ENCODE measurements around the gene GSAP. TPM values are rescaled to one million over a fixed set of nuclear protein-coding genes. Genes with fewer than 3 reads are reported as not detected.

GSAP gene
- total and polyA plus RNA-seq, 2 of the 4 experiments (the other 2 are of a cell fraction) = 1.6 to 1.8 TPM

DNA sequence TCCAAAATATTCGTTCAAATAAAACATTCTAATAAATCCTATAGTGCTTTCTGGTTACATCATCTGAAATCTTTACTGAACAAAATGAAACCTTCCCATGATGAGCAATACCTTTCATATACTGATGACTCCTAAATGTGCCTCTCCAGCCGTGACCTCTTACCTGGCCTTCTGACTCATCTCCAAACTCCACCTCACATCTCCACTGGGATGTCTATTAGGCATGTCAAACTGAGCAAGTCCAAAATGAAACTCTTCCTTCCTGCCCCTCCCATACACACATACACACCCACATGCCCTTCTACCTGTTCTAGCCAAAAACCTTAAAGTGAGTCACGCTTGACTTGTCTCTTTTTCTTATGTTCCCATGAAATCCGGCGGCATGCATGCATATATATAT is 22.9 kb downstream of the GSAP start:
- ChIA-PET CTCF (no interaction called here), POLR2A (ENCODE audit: unreplicated experiment) (no interaction called here)
- ATAC-seq (ENCODE audit: low read depth) (no peak), DNase-seq (peak; percentile 66)
- Histone ChIP-seq H3K4me3 (ENCODE audit: insufficient read depth, low read depth, low read length) (no peak overlapping the region), H3K79me1 (ENCODE audit: low read depth in 1 of 2, low read length in 2 of 2) (no peaks in the 10 kb centered on the region), H4K8ac (ENCODE audit: low read depth in 2 of 2, low read length in 2 of 2) (no peak overlapping the region), H3K4ac (ENCODE audit: low read depth, low read length) (no peak overlapping the region), H3K36me3 (ENCODE audit: control insufficient read depth, insufficient read depth, low read length) (no peaks in the 10 kb centered on the region), H2BK120ac (ENCODE audit: low read depth, low read length) (no peak overlapping the region), H3K27ac (ENCODE audit: insufficient read depth, low read length) (no peak overlapping the region), H2AK5ac (ENCODE audit: low read depth, low read length) (no peak overlapping the region), H3K18ac (ENCODE audit: low read depth, low read length) (no peak overlapping the region), H3K4me1 (ENCODE audit: control insufficient read depth, insufficient read depth, low read length) (peaks cover 4% of the 10 kb centered on the region; the same call in 1 of the 2 replicates), H4K5ac (ENCODE audit: low read depth, low read length) (no peak overlapping the region), H2AK9ac (replicated peaks; ENCODE audit: low read depth, low read length, poor library complexity) (no peak overlapping the region), H2BK20ac (ENCODE audit: low read depth, low read length) (no peak overlapping the region), H2BK15ac (ENCODE audit: low read depth, low read length) (no peak overlapping the region), H2BK5ac (ENCODE audit: low read depth, low read length, poor library complexity, severe bottlenecking) (no peak overlapping the region), H4K20me1 (ENCODE audit: insufficient read depth, low read length) (no peaks in the 10 kb centered on the region), H3K56ac (ENCODE audit: extremely low read depth, insufficient read depth, low read length) (no peak overlapping the region), H3K9ac (ENCODE audit: low read depth, low read length) (no peak overlapping the region), H3K9me1 (ENCODE audit: insufficient read depth, low read length) (peaks cover 3% of the 10 kb centered on the region; the same call in 1 of the 2 replicates), H3K9me3 (ENCODE audit: control insufficient read depth, insufficient read depth, low read length) (no peaks in the 10 kb centered on the region), H3K27me3 (ENCODE audit: control insufficient read depth, insufficient read depth, low read length) (no peaks in the 10 kb centered on the region), H3K4me2 (ENCODE audit: low read depth, low read length) (no peak overlapping the region), H3K23ac (ENCODE audit: low read depth, low read length) (no peak overlapping the region), H3K14ac (replicated peaks; ENCODE audit: low read depth, low read length) (no peak overlapping the region), H4K91ac (ENCODE audit: insufficient read depth, low read depth, low read length) (no peak overlapping the region), H2AFZ (replicated peaks; ENCODE audit: low read length, poor library complexity) (no peak overlapping the region)
- TF ChIP-seq BHLHE40 (IDR thresholded peaks at IDR 0.05; ENCODE audit: low read depth, low read length) (no peak), FOS (IDR thresholded peaks at IDR 0.05; ENCODE audit: low read depth, low read length) (no peak), CEBPB (IDR thresholded peaks at IDR 0.05; ENCODE audit: low read depth, low read length) (no peak; the same call in 1 of the 2 replicates), POLR2A (IDR thresholded peaks at IDR 0.05; ENCODE audit: low read depth, low read length) (no peak), MAZ (IDR thresholded peaks at IDR 0.05; ENCODE audit: borderline replicate concordance, low read depth, low read length) (no peak), RCOR1 (IDR thresholded peaks at IDR 0.05; ENCODE audit: insufficient replicate concordance, low read length) (no peak), RAD21 (IDR thresholded peaks at IDR 0.05; ENCODE audit: low read length) (no peak), MAFK (IDR thresholded peaks at IDR 0.05; ENCODE audit: low read depth, low read length) (no peak), MXI1 (IDR thresholded peaks at IDR 0.05; ENCODE audit: borderline replicate concordance, low read depth, low read length) (no peak), CHD1 (IDR thresholded peaks at IDR 0.05; ENCODE audit: low read depth, low read length) (no peak), SMC3 (IDR thresholded peaks at IDR 0.05; ENCODE audit: low read depth, low read length) (no peak)
- TF ChIP-seq, protein P1, sequence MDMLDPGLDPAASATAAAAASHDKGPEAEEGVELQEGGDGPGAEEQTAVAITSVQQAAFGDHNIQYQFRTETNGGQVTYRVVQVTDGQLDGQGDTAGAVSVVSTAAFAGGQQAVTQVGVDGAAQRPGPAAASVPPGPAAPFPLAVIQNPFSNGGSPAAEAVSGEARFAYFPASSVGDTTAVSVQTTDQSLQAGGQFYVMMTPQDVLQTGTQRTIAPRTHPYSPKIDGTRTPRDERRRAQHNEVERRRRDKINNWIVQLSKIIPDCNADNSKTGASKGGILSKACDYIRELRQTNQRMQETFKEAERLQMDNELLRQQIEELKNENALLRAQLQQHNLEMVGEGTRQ (IDR thresholded peaks at IDR 0.05; ENCODE audit: low read depth, low read length) = no peak
- TF ChIP-seq, protein P2, sequence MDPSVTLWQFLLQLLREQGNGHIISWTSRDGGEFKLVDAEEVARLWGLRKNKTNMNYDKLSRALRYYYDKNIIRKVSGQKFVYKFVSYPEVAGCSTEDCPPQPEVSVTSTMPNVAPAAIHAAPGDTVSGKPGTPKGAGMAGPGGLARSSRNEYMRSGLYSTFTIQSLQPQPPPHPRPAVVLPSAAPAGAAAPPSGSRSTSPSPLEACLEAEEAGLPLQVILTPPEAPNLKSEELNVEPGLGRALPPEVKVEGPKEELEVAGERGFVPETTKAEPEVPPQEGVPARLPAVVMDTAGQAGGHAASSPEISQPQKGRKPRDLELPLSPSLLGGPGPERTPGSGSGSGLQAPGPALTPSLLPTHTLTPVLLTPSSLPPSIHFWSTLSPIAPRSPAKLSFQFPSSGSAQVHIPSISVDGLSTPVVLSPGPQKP (IDR thresholded peaks at IDR 0.05; ENCODE audit: borderline replicate concordance, low read depth, low read length) = no peak
- BruUV-seq (replicated peaks) = no TSS peak
- intact Hi-C loops (cut with micrococcal nuclease) = no loop called here
- WGBS, 2 experiments (ENCODE audit: extremely low coverage in 2 of 2, insufficient read length in 1 of 2) = 87% methylated on average over 2 of the region's 5 CpGs; no CpG with 5 or more reads in 1 of the 2 experiments
- dilution Hi-C loops (cut with HindIII; ENCODE audit: low sequenced_read_pairs, unreplicated experiment) = no loop called here
- in situ Hi-C loops (cut with MboI; ENCODE audit: low sequenced_read_pairs) = no loop called here

Measured in IMR-90 (cell line).